HepG2 (cell line): Measurements from ENCODE around the gene STC2. TPM values are rescaled to one million over a fixed set of nuclear protein-coding genes. Genes with fewer than 3 reads are reported as not detected.
A peak's percentile ranks its signal among the peaks of the same experiment; 100 is the strongest.

Source experiments
- ETV5 ChIP-seq: IDR thresholded peaks from 2 replicates; pipeline ENCODE4 v1.6.1; 2018; ENCODE audit warnings: missing biosample characterization, missing genetic modification reagents, inconsistent platforms, borderline replicate concordance
- JUN ChIP-seq: sonication (generic); formaldehyde crosslinking; IDR thresholded peaks from 2 replicates; pipeline ENCODE4 v1.4.0; 2020; ENCODE audit warnings: mild to moderate bottlenecking, missing genetic modification reagents
- KMT2A ChIP-seq: sonication (generic); formaldehyde crosslinking; IDR thresholded peaks from 2 replicates; pipeline ENCODE4 v1.4.0; 2020; ENCODE audit warnings: missing genetic modification reagents
- NFYC ChIP-seq: IDR thresholded peaks from 2 replicates; pipeline ENCODE4 v1.6.1; 2016; ENCODE audit warnings: missing genetic modification reagents, missing compliant biosample characterization
- ZNF343 ChIP-seq: sonication (generic); formaldehyde crosslinking; IDR thresholded peaks from 2 replicates; pipeline ENCODE4 v1.4.0; 2020; ENCODE audit warnings: mild to moderate bottlenecking, missing genetic modification reagents
- polyA plus RNA-seq, 8 experiments: library from polyadenylated mRNA; depleted of rRNA in 3 of 8; stranded (reverse) in 7 of 8; unstranded in 1 of 8; fragments of >200 nt; fragmentation: Illumina TruSeq in 4 of 8; extraction: Trizol in 4 of 8; gene quantifications; 2 replicates each; pipeline versions ENCODE4 v1.2.1 to v1.2.3, GENCODE V29; 2011 to 2016; ENCODE audit warnings: low read depth in 4 of 8, missing spikeins in 1 of 8, mixed read lengths in 1 of 8; ENCODE audit not compliant: insufficient read depth in 1 of 8
- total RNA-seq, 5 experiments: library from RNA; depleted of rRNA; stranded (reverse); fragments of >200 nt; fragmentation: Illumina TruSeq; extraction: Trizol; gene quantifications; 2 replicates each; pipeline ENCODE4 v1.2.3, GENCODE V29; 2016; ENCODE audit warnings: low read depth in 1 of 5
- TF ChIP-seq, protein P1 (sequence below): sonication (generic); formaldehyde crosslinking; IDR thresholded peaks from 2 replicates; pipeline ENCODE4 v1.8.1; 2022; ENCODE audit warnings: mild to moderate bottlenecking, missing genetic modification reagents
- TF ChIP-seq, protein P2 (sequence below): sonication (generic); formaldehyde crosslinking; IDR thresholded peaks from 2 replicates; pipeline ENCODE4 v1.4.0; 2020; ENCODE audit warnings: mild to moderate bottlenecking, missing genetic modification reagents
- TF ChIP-seq, protein P3 (sequence below): sonication (generic); formaldehyde crosslinking; IDR thresholded peaks from 2 replicates; pipeline ENCODE4 v1.5.0; 2020; ENCODE audit warnings: mild to moderate bottlenecking, missing genetic modification reagents, borderline replicate concordance
- TF ChIP-seq, protein P4 (sequence below): sonication (generic); formaldehyde crosslinking; IDR thresholded peaks from 2 replicates; pipeline ENCODE4 v1.4.0; 2020; ENCODE audit warnings: mild to moderate bottlenecking, missing genetic modification reagents
- TF ChIP-seq, protein P5 (sequence below): IDR thresholded peaks from 2 replicates; pipeline ENCODE4 v1.6.1; 2012; ENCODE audit warnings: low read depth, low read length, improper control_type of control experiment

The STC2 gene
- total and polyA plus RNA-seq, 2 of the 13 experiments (the other 11 are each of a cell fraction or from before 2014, with no cell fraction given), result 27.1 to 69.2 TPM

DNA sequence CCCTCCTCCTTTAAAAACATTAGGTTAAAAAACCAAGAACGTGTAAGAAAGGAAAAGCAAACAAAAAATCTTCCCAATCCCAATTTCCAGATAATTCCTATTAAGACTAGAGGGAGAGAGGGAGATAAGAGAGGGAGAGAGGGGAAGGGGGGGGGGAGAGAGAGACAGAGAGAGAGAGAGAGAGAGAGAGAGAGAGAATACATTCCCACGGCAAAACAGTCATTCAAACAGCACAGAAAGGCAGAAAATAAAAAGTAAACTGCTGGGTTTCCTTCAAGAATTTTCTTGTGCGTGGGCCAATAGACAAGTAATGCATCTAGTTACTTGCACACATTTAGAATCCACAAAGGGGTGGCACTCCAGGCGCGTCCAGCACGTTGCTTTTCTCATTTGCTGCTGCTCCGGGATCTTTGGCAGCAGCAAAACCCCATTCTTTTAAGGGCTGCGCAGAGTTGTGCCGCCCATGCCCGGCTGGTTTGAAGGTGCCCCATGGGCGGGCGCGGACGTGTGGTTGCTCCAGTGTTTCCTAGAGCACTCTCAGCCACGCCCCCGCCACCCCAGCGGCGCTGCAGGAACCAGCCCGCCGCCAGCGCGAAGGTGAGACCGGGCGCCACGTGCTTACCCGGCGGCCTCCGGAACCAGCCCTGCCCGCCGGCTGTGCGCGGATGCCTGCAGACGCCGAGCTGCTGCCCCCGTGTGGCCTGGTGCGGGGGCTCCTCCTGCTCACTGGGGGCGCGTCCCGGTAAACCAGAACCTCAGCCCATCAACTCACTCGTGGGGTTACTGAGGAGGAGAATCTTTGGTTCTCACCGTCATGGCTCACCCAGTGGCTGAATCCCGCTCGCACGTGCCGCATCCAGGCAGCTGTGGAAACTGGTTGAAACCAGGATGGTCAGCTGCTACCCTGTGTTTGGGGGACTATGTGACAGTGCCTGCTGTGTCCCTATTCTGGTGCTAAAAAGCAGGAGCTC, 44.6 kb downstream of the STC2 start (continued):
- TF ChIP-seq, protein P1, sequence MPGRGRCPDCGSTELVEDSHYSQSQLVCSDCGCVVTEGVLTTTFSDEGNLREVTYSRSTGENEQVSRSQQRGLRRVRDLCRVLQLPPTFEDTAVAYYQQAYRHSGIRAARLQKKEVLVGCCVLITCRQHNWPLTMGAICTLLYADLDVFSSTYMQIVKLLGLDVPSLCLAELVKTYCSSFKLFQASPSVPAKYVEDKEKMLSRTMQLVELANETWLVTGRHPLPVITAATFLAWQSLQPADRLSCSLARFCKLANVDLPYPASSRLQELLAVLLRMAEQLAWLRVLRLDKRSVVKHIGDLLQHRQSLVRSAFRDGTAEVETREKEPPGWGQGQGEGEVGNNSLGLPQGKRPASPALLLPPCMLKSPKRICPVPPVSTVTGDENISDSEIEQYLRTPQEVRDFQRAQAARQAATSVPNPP (CRISPR knock-in tag), result peak; percentile 99
- TF ChIP-seq, protein P2, sequence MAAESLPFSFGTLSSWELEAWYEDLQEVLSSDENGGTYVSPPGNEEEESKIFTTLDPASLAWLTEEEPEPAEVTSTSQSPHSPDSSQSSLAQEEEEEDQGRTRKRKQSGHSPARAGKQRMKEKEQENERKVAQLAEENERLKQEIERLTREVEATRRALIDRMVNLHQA, result no peak
- peak; percentile 62 for TF ChIP-seq NFYC (CRISPR knock-in tag)
- TF ChIP-seq, protein P3, sequence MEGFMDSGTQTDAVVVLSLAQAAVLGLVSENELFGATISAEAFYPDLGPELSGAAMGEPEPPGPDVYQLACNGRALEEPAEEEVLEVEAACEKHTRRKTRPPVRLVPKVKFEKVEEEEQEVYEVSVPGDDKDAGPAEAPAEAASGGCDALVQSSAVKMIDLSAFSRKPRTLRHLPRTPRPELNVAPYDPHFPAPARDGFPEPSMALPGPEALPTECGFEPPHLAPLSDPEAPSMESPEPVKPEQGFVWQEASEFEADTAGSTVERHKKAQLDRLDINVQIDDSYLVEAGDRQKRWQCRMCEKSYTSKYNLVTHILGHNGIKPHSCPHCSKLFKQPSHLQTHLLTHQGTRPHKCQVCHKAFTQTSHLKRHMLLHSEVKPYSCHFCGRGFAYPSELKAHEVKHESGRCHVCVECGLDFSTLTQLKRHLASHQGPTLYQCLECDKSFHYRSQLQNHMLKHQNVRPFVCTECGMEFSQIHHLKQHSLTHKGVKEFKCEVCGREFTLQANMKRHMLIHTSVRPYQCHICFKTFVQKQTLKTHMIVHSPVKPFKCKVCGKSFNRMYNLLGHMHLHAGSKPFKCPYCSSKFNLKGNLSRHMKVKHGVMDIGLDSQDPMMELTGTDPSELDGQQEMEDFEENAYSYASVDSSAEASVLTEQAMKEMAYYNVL, result peak; percentile 91; the same call in 1 of the 2 replicates
- TF ChIP-seq KMT2A (CRISPR knock-in tag), result peak; percentile 55; the same call in 1 of the 2 replicates
- TF ChIP-seq ETV5 (CRISPR knock-in tag), result peak; percentile 91
- TF ChIP-seq, protein P4, sequence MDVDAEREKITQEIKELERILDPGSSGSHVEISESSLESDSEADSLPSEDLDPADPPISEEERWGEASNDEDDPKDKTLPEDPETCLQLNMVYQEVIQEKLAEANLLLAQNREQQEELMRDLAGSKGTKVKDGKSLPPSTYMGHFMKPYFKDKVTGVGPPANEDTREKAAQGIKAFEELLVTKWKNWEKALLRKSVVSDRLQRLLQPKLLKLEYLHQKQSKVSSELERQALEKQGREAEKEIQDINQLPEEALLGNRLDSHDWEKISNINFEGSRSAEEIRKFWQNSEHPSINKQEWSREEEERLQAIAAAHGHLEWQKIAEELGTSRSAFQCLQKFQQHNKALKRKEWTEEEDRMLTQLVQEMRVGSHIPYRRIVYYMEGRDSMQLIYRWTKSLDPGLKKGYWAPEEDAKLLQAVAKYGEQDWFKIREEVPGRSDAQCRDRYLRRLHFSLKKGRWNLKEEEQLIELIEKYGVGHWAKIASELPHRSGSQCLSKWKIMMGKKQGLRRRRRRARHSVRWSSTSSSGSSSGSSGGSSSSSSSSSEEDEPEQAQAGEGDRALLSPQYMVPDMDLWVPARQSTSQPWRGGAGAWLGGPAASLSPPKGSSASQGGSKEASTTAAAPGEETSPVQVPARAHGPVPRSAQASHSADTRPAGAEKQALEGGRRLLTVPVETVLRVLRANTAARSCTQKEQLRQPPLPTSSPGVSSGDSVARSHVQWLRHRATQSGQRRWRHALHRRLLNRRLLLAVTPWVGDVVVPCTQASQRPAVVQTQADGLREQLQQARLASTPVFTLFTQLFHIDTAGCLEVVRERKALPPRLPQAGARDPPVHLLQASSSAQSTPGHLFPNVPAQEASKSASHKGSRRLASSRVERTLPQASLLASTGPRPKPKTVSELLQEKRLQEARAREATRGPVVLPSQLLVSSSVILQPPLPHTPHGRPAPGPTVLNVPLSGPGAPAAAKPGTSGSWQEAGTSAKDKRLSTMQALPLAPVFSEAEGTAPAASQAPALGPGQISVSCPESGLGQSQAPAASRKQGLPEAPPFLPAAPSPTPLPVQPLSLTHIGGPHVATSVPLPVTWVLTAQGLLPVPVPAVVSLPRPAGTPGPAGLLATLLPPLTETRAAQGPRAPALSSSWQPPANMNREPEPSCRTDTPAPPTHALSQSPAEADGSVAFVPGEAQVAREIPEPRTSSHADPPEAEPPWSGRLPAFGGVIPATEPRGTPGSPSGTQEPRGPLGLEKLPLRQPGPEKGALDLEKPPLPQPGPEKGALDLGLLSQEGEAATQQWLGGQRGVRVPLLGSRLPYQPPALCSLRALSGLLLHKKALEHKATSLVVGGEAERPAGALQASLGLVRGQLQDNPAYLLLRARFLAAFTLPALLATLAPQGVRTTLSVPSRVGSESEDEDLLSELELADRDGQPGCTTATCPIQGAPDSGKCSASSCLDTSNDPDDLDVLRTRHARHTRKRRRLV (CRISPR knock-in tag), result no peak
- TF ChIP-seq ZNF343 (CRISPR knock-in tag), result peak; percentile 93
- TF ChIP-seq JUN, result no peak
- TF ChIP-seq, protein P5, sequence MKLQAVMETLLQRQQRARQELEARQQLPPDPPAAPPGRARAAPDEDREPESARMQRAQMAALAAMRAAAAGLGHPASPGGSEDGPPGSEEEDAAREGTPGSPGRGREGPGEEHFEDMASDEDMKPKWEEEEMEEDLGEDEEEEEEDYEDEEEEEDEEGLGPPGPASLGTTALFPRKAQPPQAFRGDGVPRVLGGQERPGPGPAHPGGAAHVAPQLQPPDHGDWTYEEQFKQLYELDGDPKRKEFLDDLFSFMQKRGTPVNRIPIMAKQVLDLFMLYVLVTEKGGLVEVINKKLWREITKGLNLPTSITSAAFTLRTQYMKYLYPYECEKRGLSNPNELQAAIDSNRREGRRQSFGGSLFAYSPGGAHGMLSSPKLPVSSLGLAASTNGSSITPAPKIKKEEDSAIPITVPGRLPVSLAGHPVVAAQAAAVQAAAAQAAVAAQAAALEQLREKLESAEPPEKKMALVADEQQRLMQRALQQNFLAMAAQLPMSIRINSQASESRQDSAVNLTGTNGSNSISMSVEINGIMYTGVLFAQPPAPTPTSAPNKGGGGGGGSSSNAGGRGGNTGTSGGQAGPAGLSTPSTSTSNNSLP, result no peak
